GM12872 (cell line): ENCODE measurements around the gene PDGFD.

Source experiments
- CTCF ChIP-seq: IDR thresholded peaks from 3 replicates; pipeline ENCODE4 v1.5.1; 2011; ENCODE audit warnings: low read depth, mild to moderate bottlenecking, low read length, moderate library complexity; ENCODE audit not compliant: insufficient read depth

PDGFD gene

GRCh38 chr11:104055596-104055995 lies 108.4 kb downstream of the PDGFD start:
- no peak for TF ChIP-seq CTCF

- no peak for TF ChIP-seq CTCF
Measured at GRCh38 chr11:104054911-104055529, 108.9 kb downstream of the PDGFD start.

GRCh38 chr11:104053743-104054478 lies 110.0 kb downstream of the PDGFD start:
- no peak for TF ChIP-seq CTCF

GRCh38 chr11:104051778-104052177 lies 112.2 kb downstream of the PDGFD start:
- no peak for TF ChIP-seq CTCF

GRCh38 chr11:104049116-104049515 lies 114.8 kb downstream of the PDGFD start:
- no peak for TF ChIP-seq CTCF

GRCh38 chr11:104046331-104046730 lies 117.6 kb downstream of the PDGFD start:
- no peak for TF ChIP-seq CTCF

GRCh38 chr11:104043678-104044239 lies 120.2 kb downstream of the PDGFD start:
- TF ChIP-seq CTCF: no peak
